ENCODE measurements around the gene GRM7.

Gene GRM7

GRCh38 chr3:7421065-7421464 lies 560.1 kb downstream of the GRM7 start:
- DNase-seq: no peak

- no peak for DNase-seq
These were observed 562.1 kb downstream of the GRM7 start for GRCh38 chr3:7423036-7423435.

GRCh38 chr3:7423995-7424394 lies 563.1 kb downstream of the GRM7 start:
- no peak for DNase-seq

DNA sequence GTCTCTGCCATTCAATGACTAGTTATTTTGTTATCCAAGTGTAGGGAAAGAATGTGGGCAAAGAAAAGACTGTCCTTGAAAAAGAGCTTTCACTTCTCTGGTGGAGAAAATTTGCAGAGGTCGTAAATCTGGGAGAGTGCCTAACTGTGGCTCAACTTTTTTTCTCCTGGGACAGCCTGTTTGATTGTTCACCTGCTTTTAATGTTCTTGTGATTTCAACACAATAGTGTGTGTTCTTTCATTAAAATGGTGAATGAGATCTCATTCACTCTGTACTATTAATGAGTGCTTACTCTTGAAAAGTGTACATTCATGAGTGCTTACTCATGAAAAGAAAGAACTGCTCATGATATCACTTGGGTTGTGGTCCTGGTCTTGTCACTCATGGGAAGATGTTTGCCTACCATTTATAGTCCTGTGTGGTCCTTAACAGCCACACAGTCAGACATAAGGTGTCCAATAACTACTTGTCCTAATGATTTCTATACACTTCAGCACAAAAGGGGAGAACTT lies 567.3 kb downstream of the GRM7 start:
- DNase-seq: no peak

DNA sequence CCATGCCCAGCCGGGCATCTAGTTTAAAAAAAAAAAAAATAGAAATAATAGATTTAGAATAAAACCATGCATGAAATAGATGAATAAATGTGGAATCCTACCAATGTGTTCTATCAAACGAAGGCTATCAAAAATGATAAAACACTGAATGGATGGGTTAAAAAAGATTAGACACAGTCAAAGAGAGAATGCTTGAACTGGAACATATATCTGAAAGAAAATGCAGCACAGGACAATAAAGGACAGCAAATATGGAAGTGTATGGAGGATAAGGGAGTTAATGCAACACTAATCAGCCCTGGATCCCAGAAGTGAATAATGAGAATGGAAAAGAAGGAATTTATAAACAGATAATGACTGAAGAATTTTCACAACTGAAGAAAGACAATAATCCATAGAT lies 571.7 kb downstream of the GRM7 start:
- DNase-seq: no peak

GRCh38 chr3:7433073-7433472 lies 572.2 kb downstream of the GRM7 start:
- DNase-seq: no peak

GRCh38 chr3:7436542-7436941 lies 575.6 kb downstream of the GRM7 start:
- no peak for DNase-seq

- no peak for DNase-seq
These were observed 576.3 kb downstream of the GRM7 start for GRCh38 chr3:7437231-7437630.

GRCh38 chr3:7439101-7439680 lies 578.3 kb downstream of the GRM7 start:
- DNase-seq: no peak

GRCh38 chr3:7444886-7445285 lies 584.0 kb downstream of the GRM7 start:
- DNase-seq: no peak

DNA sequence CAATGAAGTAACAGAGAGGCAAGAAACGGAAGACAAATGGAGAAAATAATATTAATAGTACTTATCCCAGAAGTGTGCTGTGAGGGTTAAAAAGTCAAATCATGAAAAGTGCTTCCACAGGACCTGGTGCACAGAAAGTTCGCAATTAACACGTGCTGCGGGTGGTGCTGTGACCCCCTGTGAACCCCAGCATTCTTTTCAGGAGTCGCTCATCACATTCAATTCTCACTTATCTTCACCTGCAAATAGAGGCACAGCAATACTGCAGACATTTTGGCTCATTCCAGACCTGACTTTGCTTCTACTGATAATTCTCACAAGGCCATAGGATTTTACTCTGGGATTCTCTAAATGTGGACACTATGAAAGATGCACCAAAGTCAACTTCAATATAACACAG lies 584.4 kb downstream of the GRM7 start:
- DNase-seq: no peak

- DNase-seq: no peak
These were observed 586.4 kb downstream of the GRM7 start for GRCh38 chr3:7447197-7447769.

DNA sequence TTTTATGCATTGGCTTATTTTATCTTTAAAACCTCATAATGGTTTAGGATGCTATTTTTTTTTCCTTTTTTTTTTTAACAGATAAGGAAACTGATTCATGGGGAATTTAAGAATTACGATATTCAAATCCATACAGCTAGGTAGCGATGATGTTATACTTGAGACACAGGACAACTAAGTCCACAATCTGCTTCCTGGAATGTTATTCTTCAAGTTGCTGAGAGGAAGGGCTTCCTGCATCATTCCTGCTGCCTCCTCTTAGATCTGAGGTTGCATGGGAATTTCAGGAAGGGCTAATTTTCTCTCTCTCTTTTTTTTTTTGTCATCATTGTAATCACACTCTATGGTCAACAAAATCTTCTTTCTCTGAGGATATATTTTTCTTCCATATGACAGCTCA lies 595.5 kb downstream of the GRM7 start:
- no peak for DNase-seq

DNA sequence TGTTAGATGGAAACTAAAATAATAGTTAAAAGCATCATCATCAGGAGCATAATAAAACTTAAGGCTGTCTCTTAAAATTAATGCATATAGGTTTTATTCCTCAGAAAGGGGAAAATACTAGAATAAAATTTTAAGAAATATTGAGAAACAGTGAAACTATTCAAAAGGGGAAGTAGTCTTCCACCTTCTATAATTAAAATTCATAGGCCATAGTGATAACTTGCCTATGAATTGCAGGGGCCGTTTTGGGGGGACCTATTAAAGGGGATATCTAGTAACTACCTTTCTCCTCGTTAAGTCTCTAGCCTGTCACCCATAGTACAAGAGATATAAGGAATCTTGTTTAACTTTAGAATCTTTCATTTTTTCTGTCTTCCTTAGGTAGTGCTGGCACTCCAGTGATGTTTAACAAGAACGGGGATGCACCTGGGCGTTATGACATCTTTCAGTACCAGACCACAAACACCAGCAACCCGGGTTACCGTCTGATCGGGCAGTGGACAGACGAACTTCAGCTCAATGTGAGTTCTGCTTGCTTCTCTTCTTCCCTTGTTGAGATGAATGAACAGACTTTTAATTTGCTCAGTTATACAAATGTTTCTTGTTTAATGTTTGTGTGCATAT lies 600.4 kb downstream of the GRM7 start:
- no peak for DNase-seq

DNA sequence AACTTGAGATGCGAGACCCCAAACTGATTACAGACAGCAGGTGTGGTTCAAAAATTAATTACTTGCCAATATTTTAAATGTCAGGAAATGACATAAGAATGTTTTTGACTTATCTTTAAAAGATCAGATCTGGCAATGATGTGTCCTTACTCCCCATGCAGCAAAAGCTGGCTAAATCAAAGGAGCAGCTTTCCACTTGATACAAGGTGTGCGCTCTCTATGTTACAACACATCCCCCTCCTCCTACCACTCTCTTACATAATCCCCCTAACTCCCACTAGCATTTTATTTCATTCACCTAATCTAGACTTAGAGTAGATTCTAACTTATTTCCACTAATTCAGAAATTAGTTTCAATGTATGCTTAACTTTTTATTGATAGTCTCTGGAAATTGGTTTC lies 609.0 kb downstream of the GRM7 start:
- DNase-seq: no peak

- DNase-seq: no peak
These were observed 623.7 kb downstream of the GRM7 start for GRCh38 chr3:7484636-7485035.

DNA sequence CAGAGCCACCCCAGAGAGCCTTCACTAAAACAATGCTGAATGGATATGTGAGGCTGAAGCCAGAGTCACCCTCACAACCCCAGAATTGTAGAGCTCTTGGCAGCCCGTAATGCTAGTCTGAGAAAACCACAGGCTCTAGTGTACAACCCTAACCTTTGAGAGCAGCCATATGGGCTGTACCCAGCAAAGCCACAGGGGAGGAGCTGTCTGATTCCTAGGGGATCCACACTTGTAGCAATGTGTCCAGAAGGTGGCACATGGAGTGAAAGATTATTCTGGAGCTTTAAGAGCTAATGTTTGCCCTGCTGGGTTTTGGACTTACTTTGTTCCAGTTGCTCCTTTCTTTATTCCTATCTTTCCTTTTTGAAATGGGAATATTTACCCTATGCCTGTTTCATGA lies 626.8 kb downstream of the GRM7 start:
- no peak for DNase-seq

DNA sequence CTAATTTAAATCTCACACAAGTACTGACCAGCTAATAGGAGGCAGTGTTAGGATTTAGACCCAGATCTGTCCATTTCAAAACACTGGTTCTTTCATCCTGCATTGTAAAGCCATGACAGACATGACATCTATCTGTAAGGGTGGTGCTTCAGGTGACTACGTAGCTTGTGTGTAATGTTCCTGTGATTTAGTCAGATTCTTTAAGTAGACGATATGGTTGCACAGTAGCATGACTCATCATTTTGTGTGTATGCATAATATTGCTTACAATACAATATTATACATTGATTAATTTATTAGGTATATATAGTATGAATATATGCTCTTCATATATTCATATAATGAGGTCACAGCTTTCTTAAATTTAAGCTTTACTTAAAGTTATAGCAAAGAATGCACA lies 628.5 kb downstream of the GRM7 start:
- DNase-seq: no peak

DNA sequence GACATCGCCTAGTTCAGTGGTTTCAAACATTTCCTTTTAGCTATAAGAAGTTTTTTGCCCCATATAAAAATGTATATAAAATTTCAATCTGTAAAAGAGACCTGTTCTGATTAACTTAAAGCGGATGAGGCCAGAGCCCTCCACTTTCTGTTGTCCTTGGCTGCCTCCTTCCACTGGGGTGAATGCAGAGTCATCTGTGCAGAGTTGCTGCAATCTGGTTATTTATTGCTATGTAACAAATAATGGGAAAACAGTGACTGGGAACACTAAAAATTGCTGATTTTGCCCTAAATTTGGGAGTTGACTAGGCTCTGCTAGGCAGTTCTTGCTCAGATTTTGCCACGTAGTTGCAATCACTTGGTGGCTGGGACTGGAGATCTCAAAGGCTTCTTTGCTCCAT lies 637.8 kb downstream of the GRM7 start:
- no peak for DNase-seq

- no peak for DNase-seq
These were observed 642.5 kb downstream of the GRM7 start for GRCh38 chr3:7503431-7503830.

GRCh38 chr3:7504886-7505775 lies 644.2 kb downstream of the GRM7 start:
- peak; percentile 46 for DNase-seq

- no peak for DNase-seq
These were observed 645.8 kb downstream of the GRM7 start for GRCh38 chr3:7506606-7507180.

GRCh38 chr3:7508821-7509220 lies 647.9 kb downstream of the GRM7 start:
- DNase-seq: no peak
